Astrocyte (in vitro differentiated cells and primary cell): ENCODE results near the gene RAB11B.

Source experiments
- CTCF ChIP-seq: IDR thresholded peaks from 2 replicates; pipeline ENCODE4 v1.5.1; 2011; ENCODE audit warnings: low read depth, mild to moderate bottlenecking, inconsistent platforms, low read length, moderate library complexity; ENCODE audit not compliant: insufficient read depth
- EZH2 ChIP-seq: IDR thresholded peaks from 2 replicates; pipeline ENCODE4 v1.6.1; 2012; ENCODE audit warnings: mild to moderate bottlenecking, low read length, inconsistent platforms; ENCODE audit not compliant: insufficient read depth

DNA sequence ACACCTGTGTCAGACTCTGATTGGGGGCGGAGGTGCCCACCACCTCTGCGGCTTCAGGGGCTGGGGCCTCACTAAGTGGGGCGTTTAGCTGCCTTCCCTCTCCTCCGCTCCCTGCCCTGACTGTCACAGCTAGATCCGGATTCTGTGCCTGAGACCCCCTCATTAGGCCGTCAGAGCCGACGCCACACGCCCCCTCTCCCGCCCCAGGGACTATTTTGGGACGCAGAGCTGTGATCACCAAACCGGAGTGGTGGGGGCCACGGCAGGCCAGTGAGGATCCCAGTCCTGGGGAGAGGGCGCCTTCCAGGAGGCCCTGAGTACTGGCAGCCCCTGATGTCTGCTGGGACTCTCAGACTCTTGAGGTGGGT is 47.9 kb upstream of the RAB11B start:
- no peak for TF ChIP-seq CTCF
- no peak for TF ChIP-seq EZH2
